Fibroblast of lung (primary cell): ENCODE data around the gene RNF224. TPM values are rescaled to one million over a fixed set of nuclear protein-coding genes. Genes with fewer than 3 reads are reported as not detected.

Experiments
- DNase-seq, 2 donors: peaks; one replicate each; pipeline versions ENCODE4 v3.0.0 to v3.0.0-alpha.2; 2010; ENCODE audit warnings: low read depth in 2 of 2
- H2AFZ ChIP-seq: 2 replicates; pipeline ENCODE4 v1.5.1; 2012; ENCODE audit warnings: low read length, control low read depth, inconsistent platforms
- H3K27ac ChIP-seq: 2 replicates; pipeline ENCODE4 v1.5.1; 2011; ENCODE audit warnings: low read length, control low read depth; ENCODE audit not compliant: insufficient read depth
- H3K27me3 ChIP-seq: 2 replicates; pipeline ENCODE4 v1.5.1; 2011; ENCODE audit warnings: mild to moderate bottlenecking, low read length; ENCODE audit not compliant: control insufficient read depth, insufficient read depth
- H3K36me3 ChIP-seq: 2 replicates; pipeline ENCODE4 v1.5.1; 2011; ENCODE audit warnings: low read length; ENCODE audit not compliant: control insufficient read depth, insufficient read depth
- H3K4me1 ChIP-seq: 2 replicates; pipeline ENCODE4 v1.5.1; 2011; ENCODE audit warnings: low read length; ENCODE audit not compliant: control insufficient read depth, insufficient read depth; ENCODE audit errors: extremely low read depth
- H3K4me2 ChIP-seq: 2 replicates; pipeline ENCODE4 v1.5.1; 2011; ENCODE audit warnings: low read length, control low read depth; ENCODE audit not compliant: insufficient read depth; ENCODE audit errors: extremely low read depth
- H3K4me3 ChIP-seq, 4 experiments: fragments of 200-600 bp in 1 of 4; sonication (generic) in 1 of 4; replicated peaks in 1 of 4; 2 replicates each; pipeline ENCODE4 v1.5.1; 2011 to 2016; ENCODE audit warnings: low read length in 4 of 4, low read depth in 3 of 4, mild to moderate bottlenecking in 3 of 4, control low read depth in 2 of 4, inconsistent platforms in 1 of 4, mixed read lengths in 1 of 4; ENCODE audit not compliant: insufficient read depth in 1 of 4; ENCODE audit errors: control extremely low read depth in 1 of 4
- H3K79me2 ChIP-seq: 2 replicates; pipeline ENCODE4 v1.5.1; 2012; ENCODE audit warnings: mild to moderate bottlenecking, low read length, inconsistent platforms; ENCODE audit not compliant: control insufficient read depth, insufficient read depth
- H3K9ac ChIP-seq: 2 replicates; pipeline ENCODE4 v1.5.1; 2011; ENCODE audit warnings: mild to moderate bottlenecking, low read length, control low read depth; ENCODE audit not compliant: insufficient read depth
- H3K9me3 ChIP-seq: 2 replicates; pipeline ENCODE4 v1.5.1; 2012; ENCODE audit warnings: low read depth, low read length; ENCODE audit not compliant: control insufficient read depth, insufficient read depth
- H4K20me1 ChIP-seq: 2 replicates; pipeline ENCODE4 v1.5.1; 2011; ENCODE audit warnings: low read length; ENCODE audit not compliant: control insufficient read depth, insufficient read depth; ENCODE audit errors: extremely low read depth
- CTCF ChIP-seq, 2 donors: IDR thresholded peaks in 1 of 2; conservative IDR thresholded peaks in 1 of 2; 1 replicate in 1 of 2; 2 replicates in 1 of 2; pipeline ENCODE4 v1.5.1; 2011 to 2012; ENCODE audit warnings: low read length in 2 of 2, control low read depth in 1 of 2, inconsistent platforms in 1 of 2, low read depth in 1 of 2, mild to moderate bottlenecking in 1 of 2
- EZH2 ChIP-seq: IDR thresholded peaks from 2 replicates; pipeline ENCODE4 v1.5.1; 2012; ENCODE audit warnings: low read length, control low read depth, mild to moderate bottlenecking; ENCODE audit errors: missing control alignments
- polyA plus RNA-seq, 2 donors: library from polyadenylated mRNA; depleted of rRNA in 1 of 2; stranded (reverse) in 1 of 2; unstranded in 1 of 2; fragments of >200 nt; gene quantifications; 2 replicates each; pipeline ENCODE4 v1.2.1, GENCODE V29; 2011 to 2012; ENCODE audit warnings: missing spikeins in 1 of 2
- total RNA-seq: library from RNA; depleted of rRNA; stranded (reverse); fragments of >200 nt; gene quantifications from 2 replicates; pipeline ENCODE4 v1.2.1, GENCODE V29; 2014

RNF224 gene
- total and polyA plus RNA-seq, 2 donors (not counting 1 experiment from before 2014, with no cell fraction given) = under 0.01 TPM; not detected in 1

GRCh38 chr9:137269231-137269772, 42.0 kb downstream of the RNF224 start:
- DNase-seq = peak in 1 of 2 donors; percentile 77
- Histone ChIP-seq H3K27ac (peak overlapping the region; percentile 67), H3K9me3 (no peaks in the 10 kb centered on the region), H3K27me3 (no peaks in the 10 kb centered on the region), H3K36me3 (peaks cover 40% of the 10 kb centered on the region), H3K4me1 (peaks cover 11% of the 10 kb centered on the region), H3K4me2 (no peak overlapping the region), H3K4me3 (no peak overlapping the region), H3K79me2 (no peaks in the 10 kb centered on the region), H4K20me1 (no peaks in the 10 kb centered on the region), H2AFZ (no peak overlapping the region), H3K9ac (no peak overlapping the region)
- TF ChIP-seq CTCF (conservative IDR thresholded peaks at IDR 0.05 in 1 of 2, IDR thresholded peaks at IDR 0.05 in 1 of 2; ENCODE audit: low read depth in 1 of 2, low read length in 2 of 2) = no peak
- no peak for TF ChIP-seq EZH2

GRCh38 chr9:137270929-137271695, 43.8 kb downstream of the RNF224 start:
- TF ChIP-seq EZH2 (no peak), CTCF (conservative IDR thresholded peaks at IDR 0.05 in 1 of 2, IDR thresholded peaks at IDR 0.05 in 1 of 2; ENCODE audit: low read depth in 1 of 2, low read length in 2 of 2) (no peak)
- DNase-seq = no peak
- no peak overlapping the region for H3K4me2 ChIP-seq
- H3K27me3 ChIP-seq = no peaks in the 10 kb centered on the region
- peaks cover 11% of the 10 kb centered on the region for H3K4me1 ChIP-seq
- no peak overlapping the region for H2AFZ ChIP-seq
- no peaks in the 10 kb centered on the region for H3K79me2 ChIP-seq
- no peak overlapping the region for H3K27ac ChIP-seq
- peaks cover 35% of the 10 kb centered on the region for H3K36me3 ChIP-seq
- no peak overlapping the region for H3K4me3 ChIP-seq
- H3K9me3 ChIP-seq = no peaks in the 10 kb centered on the region
- no peak overlapping the region for H3K9ac ChIP-seq
- H4K20me1 ChIP-seq = no peaks in the 10 kb centered on the region

- Histone ChIP-seq H3K9me3 (no peaks in the 10 kb centered on the region), H4K20me1 (no peaks in the 10 kb centered on the region), H3K27ac (no peak overlapping the region), H3K36me3 (peaks cover 32% of the 10 kb centered on the region), H3K4me3 (no peak overlapping the region), H3K4me1 (peaks cover 15% of the 10 kb centered on the region), H3K9ac (no peak overlapping the region), H3K79me2 (no peaks in the 10 kb centered on the region), H3K4me2 (no peak overlapping the region), H2AFZ (no peak overlapping the region), H3K27me3 (no peaks in the 10 kb centered on the region)
- no peak for DNase-seq
- no peak for TF ChIP-seq CTCF (conservative IDR thresholded peaks at IDR 0.05 in 1 of 2, IDR thresholded peaks at IDR 0.05 in 1 of 2; ENCODE audit: low read depth in 1 of 2, low read length in 2 of 2)
- no peak for TF ChIP-seq EZH2
These were observed 44.4 kb downstream of the RNF224 start for GRCh38 chr9:137271696-137272076.
